NB4 (cell line): ENCODE measurements around the gene HMG20B.

ENCODE experiments used
- MYC ChIP-seq: IDR thresholded peaks from 2 replicates; pipeline ENCODE4 v1.6.1; 2011; ENCODE audit warnings: low read depth, low read length
- POLR2A ChIP-seq: IDR thresholded peaks from 2 replicates; pipeline ENCODE4 v1.6.1; 2011; ENCODE audit warnings: mild to moderate bottlenecking; ENCODE audit not compliant: insufficient read length; ENCODE audit errors: extremely low read depth
- TF ChIP-seq, protein P1 (sequence below): IDR thresholded peaks from one replicate; pipeline ENCODE4 v1.5.1; 2012; ENCODE audit warnings: low read depth, low read length
- TF ChIP-seq, protein P2 (sequence below): IDR thresholded peaks from 2 replicates; pipeline ENCODE4 v1.6.1; 2011; ENCODE audit warnings: low read depth, low read length

GRCh38 chr19:3622224-3622623 is 49.5 kb downstream of the HMG20B start:
- TF ChIP-seq, protein P1, sequence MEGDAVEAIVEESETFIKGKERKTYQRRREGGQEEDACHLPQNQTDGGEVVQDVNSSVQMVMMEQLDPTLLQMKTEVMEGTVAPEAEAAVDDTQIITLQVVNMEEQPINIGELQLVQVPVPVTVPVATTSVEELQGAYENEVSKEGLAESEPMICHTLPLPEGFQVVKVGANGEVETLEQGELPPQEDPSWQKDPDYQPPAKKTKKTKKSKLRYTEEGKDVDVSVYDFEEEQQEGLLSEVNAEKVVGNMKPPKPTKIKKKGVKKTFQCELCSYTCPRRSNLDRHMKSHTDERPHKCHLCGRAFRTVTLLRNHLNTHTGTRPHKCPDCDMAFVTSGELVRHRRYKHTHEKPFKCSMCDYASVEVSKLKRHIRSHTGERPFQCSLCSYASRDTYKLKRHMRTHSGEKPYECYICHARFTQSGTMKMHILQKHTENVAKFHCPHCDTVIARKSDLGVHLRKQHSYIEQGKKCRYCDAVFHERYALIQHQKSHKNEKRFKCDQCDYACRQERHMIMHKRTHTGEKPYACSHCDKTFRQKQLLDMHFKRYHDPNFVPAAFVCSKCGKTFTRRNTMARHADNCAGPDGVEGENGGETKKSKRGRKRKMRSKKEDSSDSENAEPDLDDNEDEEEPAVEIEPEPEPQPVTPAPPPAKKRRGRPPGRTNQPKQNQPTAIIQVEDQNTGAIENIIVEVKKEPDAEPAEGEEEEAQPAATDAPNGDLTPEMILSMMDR = no peak
- TF ChIP-seq POLR2A (no peak), MYC (no peak)
- TF ChIP-seq, protein P2, sequence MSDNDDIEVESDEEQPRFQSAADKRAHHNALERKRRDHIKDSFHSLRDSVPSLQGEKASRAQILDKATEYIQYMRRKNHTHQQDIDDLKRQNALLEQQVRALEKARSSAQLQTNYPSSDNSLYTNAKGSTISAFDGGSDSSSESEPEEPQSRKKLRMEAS = no peak
